Heart left ventricle (tissue), 16 donors: Measurements from ENCODE around the gene SLC1A4. TPM values are rescaled to one million over a fixed set of nuclear protein-coding genes. Genes with fewer than 3 reads are reported as not detected.
"Not testable (repeated sequence)": the region's sequence is repeated elsewhere in the genome, so short reads cannot be mapped to it uniquely, and the experiment has no call there.

Source experiments
- ATAC-seq, 4 donors: fragments of 200-7000 bp; cut with Tn5 transposase; one replicate each; pipeline ENCODE4 v1.9.1; 2020 to 2022; ENCODE audit warnings: moderate library complexity in 4 of 4, mild to moderate bottlenecking in 3 of 4, moderate number of reproducible peaks in 1 of 4
- DNase-seq, 5 donors: peaks; one replicate each; pipeline ENCODE4 v3.0.0-alpha.2; 2020
- H3K27ac ChIP-seq, 12 donors: fragments of 200-600 bp; sonication (generic) in 4 of 12; one replicate each; pipeline versions ENCODE4 v1.5.0 to v1.8.0; 2016 to 2022; ENCODE audit warnings: mild to moderate bottlenecking in 2 of 12
- H3K27me3 ChIP-seq, 9 donors: fragments of 200-600 bp; sonication (generic) in 2 of 9; one replicate each; pipeline versions ENCODE4 v1.5.1 to v1.8.0; 2016 to 2022; ENCODE audit warnings: mild to moderate bottlenecking in 3 of 9
- H3K36me3 ChIP-seq, 9 donors: fragments of 200-600 bp; sonication (generic) in 2 of 9; one replicate each; pipeline versions ENCODE4 v1.5.0 to v1.8.0; 2018 to 2022; ENCODE audit warnings: mild to moderate bottlenecking in 2 of 9
- H3K4me1 ChIP-seq, 12 donors: fragments of 200-600 bp; sonication (generic) in 4 of 12; one replicate each; pipeline versions ENCODE4 v1.5.0 to v1.8.0; 2016 to 2022; ENCODE audit warnings: mild to moderate bottlenecking in 3 of 12
- H3K4me3 ChIP-seq, 12 donors: fragments of 200-600 bp; sonication (generic) in 4 of 12; one replicate each; pipeline versions ENCODE4 v1.5.0 to v1.8.0; 2017 to 2022; ENCODE audit warnings: mild to moderate bottlenecking in 9 of 12, moderate library complexity in 4 of 12
- H3K9me3 ChIP-seq, 12 donors: fragments of 200-600 bp; sonication (generic) in 4 of 12; one replicate each; pipeline versions ENCODE4 v1.5.0 to v1.8.0; 2016 to 2022; ENCODE audit warnings: mild to moderate bottlenecking in 1 of 12
- POLR2A ChIP-seq, 2 donors: fragments of 450-650 bp; IDR thresholded peaks; one replicate each; pipeline ENCODE4 v1.6.1; 2017; ENCODE audit warnings: antibody characterized with exemption in 2 of 2, mild to moderate bottlenecking in 2 of 2, moderate library complexity in 2 of 2
- WGBS, 4 donors: extraction: QIAGEN DNeasy Blood & Tissue Kit in 2 of 4; methylation state at CpG; one replicate each; pipeline versions ENCODE4 v1.1.5 to v1.1.7; 2013 to 2018; 5-methylcytosine and 5-hydroxymethylcytosine counted together
- intact Hi-C, 10 donors: fragments of 100-400 bp; cut with DNase I; formaldehyde crosslinking; loops; one replicate each; pipeline versions ENCODE4 v1.11.1 to v1.14.2; 2022
- polyA plus RNA-seq, 2 donors: library from polyadenylated mRNA; stranded (reverse); fragments of 200-250 nt; gene quantifications; one replicate each; pipeline ENCODE4 v1.2.3, GENCODE V29; 2013
- total RNA-seq, 9 donors: library from RNA; depleted of rRNA in 2 of 9; stranded (reverse); fragments of >200 nt in 2 of 9; fragmentation: NEBNext Ultra II Directional in 3 of 9; extraction: Animal tissue kit (Norgen Biotek cat#: 25700) in 3 of 9; gene quantifications; one replicate each; pipeline versions ENCODE4 v1.1.0 to v1.2.4, GENCODE V29; 2016 to 2023
- TF ChIP-seq, protein P1 (sequence below), 12 donors: fragments of 200-600 bp; sonication (generic) in 4 of 12; IDR thresholded peaks; one replicate each; pipeline versions ENCODE4 v1.5.0 to v1.8.0; 2018 to 2022; ENCODE audit warnings: antibody characterized with exemption in 12 of 12, mild to moderate bottlenecking in 5 of 12
- donor health status: ischemic (EF 13 %, LVEDD 7.1; RV severe dilation, severe dysfunction).
- donor health status: healthy with polysubstance abuse.
- donor health status: DM: no; HTN: yes; CAD: no.
- donor health status: DM: no; HTN: no; CAD: no.
- donor health status: ischemic (EF 25% LVEDD 6.9; RV normal size, moderate dysfunction).
- donor health status: ischemic (EF 25% LVEDD 5.7; RV mildly dilated, moderate dysfunction).
- donor health status: healthy.
- donor health status: DM: yes; HTN: yes; CAD: no.
- donor health status: ischemic (EF 35%, LVEDD 5.7; RV mildly dilated, moderate dysfunction).
- donor health status: nonischemic (EF 11% LVEDD 7.7; RV severe dilation, severe dysfunction).
- donor health status: DM: yes; HTN: yes; CAD: no.
- donor health status: PGD.
- donor health status: ischemic (EF 29% LVEDD 5.4; RV normal size, mild dysfunction).
- donor health status: nonischemic (EF 23%, LVEDD 6.1; RV moderate dilation, normal function).

SLC1A4 gene
- total and polyA plus RNA-seq, 11 donors, result 3.0 to 22.4 (median 10.8) TPM

DNA sequence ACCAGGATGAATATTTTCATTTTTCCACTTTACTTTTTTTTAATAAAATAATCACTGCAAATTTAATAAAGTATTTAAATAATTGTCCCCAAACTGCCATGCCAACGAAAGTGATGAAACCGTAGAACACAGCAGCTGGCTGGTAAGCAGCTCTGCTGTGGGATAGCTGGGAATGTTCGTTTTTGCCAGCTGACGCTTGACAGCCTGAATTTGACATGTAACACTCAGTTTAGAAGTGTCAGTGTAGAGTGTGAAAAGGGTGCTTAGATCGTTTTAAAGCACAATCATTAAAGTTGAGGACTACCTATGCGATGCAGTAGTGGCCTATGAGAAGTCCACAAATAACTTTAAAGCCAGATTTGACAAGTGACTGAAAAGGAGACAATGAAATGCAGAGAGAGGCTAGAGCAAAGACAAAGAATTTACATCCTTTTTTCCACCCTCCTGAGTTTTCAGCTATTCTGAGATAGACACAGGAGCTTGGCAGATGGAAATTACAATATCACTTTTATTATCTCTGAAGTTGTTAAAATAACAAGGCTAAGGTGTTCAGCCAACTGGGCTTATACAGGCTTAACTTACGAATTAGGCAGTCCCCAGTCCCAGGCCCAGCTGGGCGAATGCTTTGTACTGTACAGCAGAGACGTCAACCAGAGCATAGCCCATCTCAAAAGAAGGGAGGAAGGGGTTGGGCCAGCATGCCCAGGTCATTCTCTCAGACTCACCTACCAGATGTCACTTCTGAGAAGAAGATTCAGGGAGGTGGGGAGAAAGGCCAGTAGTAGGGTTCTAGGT, 31.9 kb upstream of the SLC1A4 start:
- DNase-seq, result peak in 1 of 5 donors; percentile 43
- Histone ChIP-seq H3K4me3 (no peak overlapping the region), H3K27me3 (no peaks in the 10 kb centered on the region), H3K9me3 (peaks cover 0 to 12% (median 0%) of the 10 kb centered on the region in 12 donors), H3K4me1 (peaks cover 0 to 10% (median 1%) of the 10 kb centered on the region in 12 donors), H3K36me3 (no peaks in the 10 kb centered on the region), H3K27ac (peak overlapping the region in 6 of 12 donors; percentile 8 to 63 (median 22))
- intact Hi-C loops, result no loop called here
- 43 to 55% (median 52%) methylated on average over 9 of the region's 9 CpGs for WGBS, 4 donors
- ATAC-seq, result peak; percentile 76 to 92 (median 89)
- TF ChIP-seq, protein P1, sequence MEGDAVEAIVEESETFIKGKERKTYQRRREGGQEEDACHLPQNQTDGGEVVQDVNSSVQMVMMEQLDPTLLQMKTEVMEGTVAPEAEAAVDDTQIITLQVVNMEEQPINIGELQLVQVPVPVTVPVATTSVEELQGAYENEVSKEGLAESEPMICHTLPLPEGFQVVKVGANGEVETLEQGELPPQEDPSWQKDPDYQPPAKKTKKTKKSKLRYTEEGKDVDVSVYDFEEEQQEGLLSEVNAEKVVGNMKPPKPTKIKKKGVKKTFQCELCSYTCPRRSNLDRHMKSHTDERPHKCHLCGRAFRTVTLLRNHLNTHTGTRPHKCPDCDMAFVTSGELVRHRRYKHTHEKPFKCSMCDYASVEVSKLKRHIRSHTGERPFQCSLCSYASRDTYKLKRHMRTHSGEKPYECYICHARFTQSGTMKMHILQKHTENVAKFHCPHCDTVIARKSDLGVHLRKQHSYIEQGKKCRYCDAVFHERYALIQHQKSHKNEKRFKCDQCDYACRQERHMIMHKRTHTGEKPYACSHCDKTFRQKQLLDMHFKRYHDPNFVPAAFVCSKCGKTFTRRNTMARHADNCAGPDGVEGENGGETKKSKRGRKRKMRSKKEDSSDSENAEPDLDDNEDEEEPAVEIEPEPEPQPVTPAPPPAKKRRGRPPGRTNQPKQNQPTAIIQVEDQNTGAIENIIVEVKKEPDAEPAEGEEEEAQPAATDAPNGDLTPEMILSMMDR (IDR thresholded peaks at IDR 0.05), result no peak
- TF ChIP-seq POLR2A (IDR thresholded peaks at IDR 0.05), result no peak

DNA sequence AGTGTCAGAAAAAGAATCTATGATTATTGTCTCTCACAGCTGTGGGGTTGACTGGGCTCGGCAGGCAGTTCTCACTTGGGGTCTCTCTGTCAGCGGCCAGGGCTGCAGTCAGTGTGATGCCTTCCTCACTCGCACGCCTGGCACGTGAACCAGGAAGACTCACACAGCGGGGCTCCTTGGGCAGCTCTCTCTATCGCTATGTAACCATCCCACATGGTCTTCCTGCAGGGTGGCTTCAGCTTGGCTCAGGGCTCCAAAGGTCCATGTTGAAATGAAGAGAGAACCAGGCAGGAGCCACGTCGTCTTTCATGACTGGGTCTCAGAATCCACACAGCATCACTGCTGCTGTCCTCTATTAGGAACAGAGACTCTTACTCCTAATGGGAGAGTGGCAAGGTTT, 30.6 kb upstream of the SLC1A4 start:
- H3K27ac ChIP-seq, result no peak overlapping the region
- H3K9me3 ChIP-seq, result peaks cover 0 to 12% (median 0%) of the 10 kb centered on the region in 12 donors
- intact Hi-C loops, result no loop called here
- 87 to 91% (median 89%) methylated on average over 8 to 9 of the region's 9 CpGs for WGBS, 4 donors
- ATAC-seq, result no peak
- no peaks in the 10 kb centered on the region for H3K27me3 ChIP-seq
- H3K4me1 ChIP-seq, result peaks cover 0 to 10% (median 1%) of the 10 kb centered on the region in 12 donors
- DNase-seq, result no peak
- H3K4me3 ChIP-seq, result no peak overlapping the region
- TF ChIP-seq, protein P1 (IDR thresholded peaks at IDR 0.05), result no peak
- no peaks in the 10 kb centered on the region for H3K36me3 ChIP-seq

DNA sequence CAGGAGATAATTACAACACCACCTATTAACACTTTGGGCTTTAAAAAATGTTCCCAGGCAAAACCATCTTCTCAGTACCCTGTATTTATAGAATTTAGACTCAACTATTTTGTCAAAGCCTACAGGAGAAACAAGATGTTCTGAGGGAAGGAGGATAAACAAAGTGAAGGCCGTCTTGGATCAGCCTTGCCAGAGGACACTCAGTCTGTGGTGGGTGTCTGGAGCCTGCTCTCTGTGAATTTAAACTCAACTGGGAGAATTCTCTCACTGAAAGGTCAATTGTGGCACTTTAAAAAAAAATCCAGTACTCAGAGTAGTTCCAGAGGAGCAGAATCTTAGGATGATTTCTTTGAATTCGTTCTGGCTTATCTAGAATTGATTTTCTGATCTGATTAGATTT, 28.4 kb upstream of the SLC1A4 start:
- TF ChIP-seq, protein P1 (IDR thresholded peaks at IDR 0.05), result no peak
- TF ChIP-seq POLR2A (IDR thresholded peaks at IDR 0.05), result no peak
- ATAC-seq (no peak), DNase-seq (no peak)
- Histone ChIP-seq H3K4me1 (peaks cover 0 to 10% (median 1%) of the 10 kb centered on the region in 12 donors), H3K9me3 (peaks cover 0 to 5% (median 0%) of the 10 kb centered on the region in 12 donors), H3K27me3 (no peaks in the 10 kb centered on the region), H3K36me3 (no peaks in the 10 kb centered on the region), H3K4me3 (no peak overlapping the region), H3K27ac (no peak overlapping the region)
- intact Hi-C loops, result no loop called here
- WGBS, 4 donors, result 55 to 79% (median 67%) methylated on average over 2 of the region's 2 CpGs

DNA sequence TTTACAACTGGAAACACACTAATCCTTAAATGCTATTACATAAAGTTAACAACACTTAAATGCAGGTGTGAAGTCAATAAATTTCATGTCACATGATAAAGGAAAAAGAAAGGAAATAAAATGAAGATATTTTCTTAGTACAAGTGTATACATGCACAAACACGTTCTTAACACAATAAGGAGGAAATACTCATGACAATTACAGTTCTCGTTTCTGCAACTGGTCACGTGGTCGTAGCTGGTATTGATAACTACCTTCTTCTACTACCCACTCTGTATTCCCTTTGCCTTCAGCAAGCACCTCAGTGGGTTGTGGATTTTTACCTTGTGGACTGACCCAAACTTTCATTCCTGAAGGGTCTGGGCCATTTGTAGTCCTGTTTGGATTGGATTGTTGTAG, 26.1 kb upstream of the SLC1A4 start:
- WGBS, 4 donors, result 83 to 86% (median 85%) methylated on average over 4 of the region's 4 CpGs
- DNase-seq, H3K27ac ChIP-seq, H3K9me3 ChIP-seq, ATAC-seq, H3K36me3 ChIP-seq, intact Hi-C loops, H3K4me3 ChIP-seq, H3K27me3 ChIP-seq, H3K4me1 ChIP-seq: not testable (repeated sequence)
